Measurements from ENCODE around the gene FEN1. TPM values are rescaled to one million over a fixed set of nuclear protein-coding genes. Genes with fewer than 3 reads are reported as not detected.

The FEN1 gene
- total RNA-seq, 4 donors from 2014 or later, result 11.4 to 38.1 (median 23.5) TPM

GRCh38 chr11:61802605-61803004 is 9.9 kb downstream of the FEN1 start:
- Histone ChIP-seq H3K4me1 (peaks cover 0 to 3% (median 0%) of the 10 kb centered on the region in 3 donors), H3K27ac (no peak overlapping the region), H3K36me3 (peaks cover 0 to 47% (median 0%) of the 10 kb centered on the region in 3 donors), H3K9me3 (no peaks in the 10 kb centered on the region), H3K4me3 (no peak overlapping the region), H3K27me3 (no peaks in the 10 kb centered on the region)
- WGBS, 2 donors, result 90 to 91% methylated on average over 5 to 6 of the region's 6 CpGs
- TF ChIP-seq CTCF (IDR thresholded peaks at IDR 0.05), result no peak
- no peak for TF ChIP-seq POLR2A (IDR thresholded peaks at IDR 0.05)
- intact Hi-C loops (cut with DNase I), result loop anchor here (5.0 kb wide), 1 partner anchor 85 kb away; no protein-coding TSS in a partner anchor
- DNase-seq, result no peak

- no peaks in the 10 kb centered on the region for H3K27me3 ChIP-seq
- 79 to 80% methylated on average over 3 of the region's 3 CpGs for WGBS, 2 donors
- intact Hi-C loops (cut with DNase I), result loop anchor here (5.0 kb wide), 1 partner anchor 83 kb away; no protein-coding TSS in a partner anchor
- no peak overlapping the region for H3K4me3 ChIP-seq
- no peak for DNase-seq
- no peaks in the 10 kb centered on the region for H3K9me3 ChIP-seq
- no peaks in the 10 kb centered on the region for H3K4me1 ChIP-seq
- TF ChIP-seq CTCF (IDR thresholded peaks at IDR 0.05) (no peak), POLR2A (IDR thresholded peaks at IDR 0.05) (no peak)
- H3K36me3 ChIP-seq, result peaks cover 0 to 58% (median 0%) of the 10 kb centered on the region in 3 donors
- no peak overlapping the region for H3K27ac ChIP-seq
Observed at GRCh38 chr11:61803889-61804647, 11.4 kb downstream of the FEN1 start.

- no peaks in the 10 kb centered on the region for H3K27me3 ChIP-seq
- intact Hi-C loops (cut with DNase I), result no loop called here
- H3K27ac ChIP-seq, result no peak overlapping the region
- no peak for TF ChIP-seq POLR2A (IDR thresholded peaks at IDR 0.05)
- no peak for TF ChIP-seq CTCF (IDR thresholded peaks at IDR 0.05)
- no peaks in the 10 kb centered on the region for H3K9me3 ChIP-seq
- peaks cover 0 to 68% (median 4%) of the 10 kb centered on the region in 3 donors for H3K36me3 ChIP-seq
- no peak for DNase-seq
- H3K4me3 ChIP-seq, result no peak overlapping the region
- no peaks in the 10 kb centered on the region for H3K4me1 ChIP-seq
- 75 to 88% methylated on average over 1 of the region's 1 CpG for WGBS, 2 donors
Observed at GRCh38 chr11:61805146-61805545, 12.4 kb downstream of the FEN1 start.

- no peak for TF ChIP-seq CTCF (IDR thresholded peaks at IDR 0.05)
- no peak for TF ChIP-seq POLR2A (IDR thresholded peaks at IDR 0.05)
- Histone ChIP-seq H3K9me3 (no peaks in the 10 kb centered on the region), H3K36me3 (peaks cover 0 to 84% (median 4%) of the 10 kb centered on the region in 3 donors), H3K4me3 (no peak overlapping the region), H3K27ac (no peak overlapping the region), H3K4me1 (peaks cover 0 to 5% (median 0%) of the 10 kb centered on the region in 3 donors), H3K27me3 (no peaks in the 10 kb centered on the region)
- intact Hi-C loops (cut with DNase I), result no loop called here
- WGBS, 2 donors, result 89 to 95% methylated on average over 5 of the region's 5 CpGs
- DNase-seq, result no peak
Observed at GRCh38 chr11:61806785-61807184, 14.1 kb downstream of the FEN1 start.

GRCh38 chr11:61810671-61811175 is 18.0 kb downstream of the FEN1 start:
- TF ChIP-seq CTCF (IDR thresholded peaks at IDR 0.05) (no peak), POLR2A (IDR thresholded peaks at IDR 0.05) (no peak)
- no peak for DNase-seq
- Histone ChIP-seq H3K36me3 (peaks cover 0 to 65% (median 4%) of the 10 kb centered on the region in 3 donors), H3K27me3 (peaks cover 0 to 11% (median 0%) of the 10 kb centered on the region in 4 donors), H3K4me1 (peaks cover 6 to 28% (median 11%) of the 10 kb centered on the region in 3 donors), H3K27ac (no peak overlapping the region), H3K4me3 (no peak overlapping the region), H3K9me3 (no peaks in the 10 kb centered on the region)
- intact Hi-C loops (cut with DNase I), result no loop called here
- WGBS, 2 donors, result 89 to 92% methylated on average over 5 to 7 of the region's 8 CpGs
